Measurements from ENCODE around the gene F10.

Gene F10

DNA sequence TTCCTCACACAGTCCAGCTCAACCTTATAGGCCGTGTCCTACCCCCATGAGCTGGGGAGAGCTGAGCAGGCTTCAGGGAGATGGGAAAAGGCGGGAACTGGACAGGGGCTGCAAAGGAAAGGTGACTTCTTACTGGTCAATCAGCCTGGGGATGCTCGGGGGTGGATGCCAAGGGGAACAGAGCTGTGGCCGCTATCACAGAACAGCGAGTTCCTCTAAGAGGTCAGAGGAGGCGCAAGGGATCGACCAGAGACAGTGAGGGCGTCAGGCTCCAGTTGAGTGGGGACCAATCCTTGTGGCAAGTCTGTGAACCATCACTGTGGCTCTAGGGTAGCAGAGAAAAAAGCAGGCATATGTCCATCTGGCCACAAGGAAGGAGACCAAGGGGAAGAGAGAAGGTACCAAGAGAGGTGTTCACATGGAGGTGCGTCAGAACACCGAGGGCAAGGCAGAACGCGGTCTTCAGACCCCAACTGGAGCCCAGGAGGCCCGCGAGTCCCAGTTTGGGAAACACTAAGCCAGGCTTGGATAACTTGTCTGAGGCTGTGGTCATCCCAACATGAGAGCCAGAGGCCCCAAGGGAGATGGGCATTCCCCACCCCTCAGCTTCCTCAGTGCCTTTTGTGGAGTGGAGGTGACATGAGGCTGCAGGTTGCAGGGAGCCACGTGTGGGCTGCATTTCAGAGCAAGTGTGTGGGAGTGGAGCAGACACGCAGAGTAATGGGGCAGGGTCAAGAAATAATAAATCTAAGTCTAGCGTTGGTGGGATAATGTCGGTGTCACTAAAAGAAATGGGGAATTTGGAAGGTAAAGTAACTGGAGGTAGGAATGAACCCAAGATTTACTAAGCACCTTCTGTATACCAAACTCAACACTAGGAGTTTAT, 3.9 kb downstream of the F10 start:
- Histone ChIP-seq H3K36me3 (ENCODE audit: insufficient read depth) (no peaks in the 10 kb centered on the region), H3K4me3 (IDR thresholded peaks at IDR 0.05; ENCODE audit: insufficient read depth, low read depth, low read length) (no peak overlapping the region), H4K20me1 (ENCODE audit: insufficient read depth) (no peaks in the 10 kb centered on the region), H3K27me3 (ENCODE audit: insufficient read depth, low read depth) (no peaks in the 10 kb centered on the region), H3K9ac (no peak overlapping the region), H3K79me2 (ENCODE audit: insufficient read depth, low read depth) (no peaks in the 10 kb centered on the region), H3K4me1 (ENCODE audit: low read depth, poor library complexity, severe bottlenecking) (no peaks in the 10 kb centered on the region), H3K4me2 (no peak overlapping the region), H2AFZ (ENCODE audit: low read depth) (no peak overlapping the region), H3K27ac (no peak overlapping the region)
- TF ChIP-seq, protein P1, sequence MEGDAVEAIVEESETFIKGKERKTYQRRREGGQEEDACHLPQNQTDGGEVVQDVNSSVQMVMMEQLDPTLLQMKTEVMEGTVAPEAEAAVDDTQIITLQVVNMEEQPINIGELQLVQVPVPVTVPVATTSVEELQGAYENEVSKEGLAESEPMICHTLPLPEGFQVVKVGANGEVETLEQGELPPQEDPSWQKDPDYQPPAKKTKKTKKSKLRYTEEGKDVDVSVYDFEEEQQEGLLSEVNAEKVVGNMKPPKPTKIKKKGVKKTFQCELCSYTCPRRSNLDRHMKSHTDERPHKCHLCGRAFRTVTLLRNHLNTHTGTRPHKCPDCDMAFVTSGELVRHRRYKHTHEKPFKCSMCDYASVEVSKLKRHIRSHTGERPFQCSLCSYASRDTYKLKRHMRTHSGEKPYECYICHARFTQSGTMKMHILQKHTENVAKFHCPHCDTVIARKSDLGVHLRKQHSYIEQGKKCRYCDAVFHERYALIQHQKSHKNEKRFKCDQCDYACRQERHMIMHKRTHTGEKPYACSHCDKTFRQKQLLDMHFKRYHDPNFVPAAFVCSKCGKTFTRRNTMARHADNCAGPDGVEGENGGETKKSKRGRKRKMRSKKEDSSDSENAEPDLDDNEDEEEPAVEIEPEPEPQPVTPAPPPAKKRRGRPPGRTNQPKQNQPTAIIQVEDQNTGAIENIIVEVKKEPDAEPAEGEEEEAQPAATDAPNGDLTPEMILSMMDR (conservative IDR thresholded peaks at IDR 0.05; ENCODE audit: low read depth, low read length) = no peak

DNA sequence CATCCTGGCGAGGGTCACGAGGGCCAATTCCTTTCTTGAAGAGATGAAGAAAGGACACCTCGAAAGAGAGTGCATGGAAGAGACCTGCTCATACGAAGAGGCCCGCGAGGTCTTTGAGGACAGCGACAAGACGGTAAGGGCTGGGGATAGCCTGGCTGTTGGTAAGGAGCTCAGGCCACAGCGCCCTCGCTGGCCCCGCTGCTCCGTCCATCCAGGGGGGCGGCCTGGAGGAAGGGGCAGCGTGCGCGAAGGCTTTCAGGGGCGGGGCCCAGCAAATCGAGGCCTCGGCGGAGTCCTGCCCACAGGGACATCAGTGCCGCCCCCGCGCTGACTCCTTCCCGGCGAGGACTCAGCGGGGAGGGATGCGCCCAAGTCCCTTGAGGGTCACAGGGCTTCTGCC, 6.9 kb downstream of the F10 start:
- Histone ChIP-seq H3K27ac (no peak overlapping the region), H3K4me3 (IDR thresholded peaks at IDR 0.05; ENCODE audit: insufficient read depth, low read depth, low read length) (no peak overlapping the region), H2AFZ (ENCODE audit: low read depth) (no peak overlapping the region), H3K4me2 (no peak overlapping the region), H3K79me2 (ENCODE audit: insufficient read depth, low read depth) (no peaks in the 10 kb centered on the region), H3K9ac (no peak overlapping the region), H3K27me3 (ENCODE audit: insufficient read depth, low read depth) (no peaks in the 10 kb centered on the region), H3K4me1 (ENCODE audit: low read depth, poor library complexity, severe bottlenecking) (no peaks in the 10 kb centered on the region), H3K36me3 (ENCODE audit: insufficient read depth) (no peaks in the 10 kb centered on the region), H4K20me1 (ENCODE audit: insufficient read depth) (no peaks in the 10 kb centered on the region)
- TF ChIP-seq, protein P1 (conservative IDR thresholded peaks at IDR 0.05; ENCODE audit: low read depth, low read length) = no peak

DNA sequence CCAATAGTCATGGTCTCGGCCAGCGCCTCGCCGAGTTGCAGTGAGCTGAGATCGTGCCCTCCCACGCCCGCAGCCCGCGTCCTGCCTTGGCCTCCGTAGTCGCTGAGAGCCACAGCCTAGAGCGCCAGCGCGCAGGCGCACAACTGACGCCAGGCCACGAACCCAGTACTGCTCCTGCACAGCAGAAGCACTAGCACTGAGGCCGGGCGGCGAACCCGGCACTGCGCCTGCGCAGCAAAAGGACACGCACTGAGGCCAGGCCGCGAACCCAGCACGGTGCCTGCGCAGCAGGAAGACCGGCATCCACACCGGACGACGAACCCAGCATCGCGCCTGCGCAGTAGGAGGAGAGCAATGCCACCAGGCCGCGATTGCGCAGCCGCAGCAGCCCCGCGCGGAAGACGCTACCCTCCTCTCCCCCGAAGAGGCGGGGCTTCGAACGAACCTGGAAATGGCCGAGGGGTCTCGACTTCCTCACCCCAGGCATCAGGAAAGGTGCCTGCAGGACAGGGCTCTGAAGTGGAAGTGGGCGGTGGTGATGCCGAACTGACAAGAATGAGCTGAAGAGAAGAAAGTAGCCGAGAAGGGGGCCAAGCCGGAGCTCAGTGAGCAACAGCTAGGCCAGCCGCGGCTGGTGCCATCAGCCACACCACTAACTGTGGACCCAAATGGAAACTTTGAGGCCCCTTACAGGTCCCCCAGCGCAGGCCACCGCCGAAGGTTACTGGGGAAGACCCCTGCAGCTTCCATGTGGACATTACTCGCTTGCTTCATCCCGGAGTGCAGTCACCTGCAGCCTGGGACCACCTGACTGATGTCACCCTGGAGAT, 7.5 kb downstream of the F10 start:
- no peak overlapping the region for H2AFZ ChIP-seq (ENCODE audit: low read depth)
- no peaks in the 10 kb centered on the region for H4K20me1 ChIP-seq (ENCODE audit: insufficient read depth)
- H3K27me3 ChIP-seq (ENCODE audit: insufficient read depth, low read depth) = no peaks in the 10 kb centered on the region
- no peak overlapping the region for H3K4me3 ChIP-seq (IDR thresholded peaks at IDR 0.05; ENCODE audit: insufficient read depth, low read depth, low read length)
- H3K27ac ChIP-seq = no peak overlapping the region
- H3K79me2 ChIP-seq (ENCODE audit: insufficient read depth, low read depth) = no peaks in the 10 kb centered on the region
- H3K4me2 ChIP-seq = no peak overlapping the region
- H3K36me3 ChIP-seq (ENCODE audit: insufficient read depth) = no peaks in the 10 kb centered on the region
- H3K9ac ChIP-seq = no peak overlapping the region
- TF ChIP-seq, protein P1 (conservative IDR thresholded peaks at IDR 0.05; ENCODE audit: low read depth, low read length) = no peak
- H3K4me1 ChIP-seq (ENCODE audit: low read depth, poor library complexity, severe bottlenecking) = no peaks in the 10 kb centered on the region

DNA sequence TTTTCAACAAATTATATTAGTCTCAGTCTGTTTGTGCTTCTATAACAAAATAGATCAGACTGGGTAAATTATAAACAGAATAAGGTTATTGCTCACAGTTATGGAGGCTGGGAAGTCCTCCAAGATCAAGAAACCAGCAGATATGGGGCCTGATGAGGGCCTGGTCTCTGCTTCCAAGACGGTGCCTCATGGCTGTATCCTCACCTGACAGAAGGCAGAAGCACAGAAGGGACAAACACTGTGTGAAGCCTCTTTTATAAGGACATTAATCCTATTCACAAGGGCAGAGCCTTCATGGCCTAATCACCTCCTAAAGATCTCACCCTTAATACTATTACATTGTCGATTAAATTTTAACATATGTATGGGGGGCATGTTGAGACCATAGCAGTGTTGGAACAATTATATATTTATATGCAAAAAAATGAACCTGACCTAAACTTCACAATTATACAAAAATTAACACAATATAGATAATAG, 12.7 kb downstream of the F10 start:
- Histone ChIP-seq H3K9ac (no peak overlapping the region), H3K4me2 (no peak overlapping the region), H3K27ac (no peak overlapping the region), H2AFZ (ENCODE audit: low read depth) (no peak overlapping the region), H4K20me1 (ENCODE audit: insufficient read depth) (no peaks in the 10 kb centered on the region), H3K79me2 (ENCODE audit: insufficient read depth, low read depth) (no peaks in the 10 kb centered on the region), H3K4me1 (ENCODE audit: low read depth, poor library complexity, severe bottlenecking) (no peaks in the 10 kb centered on the region), H3K36me3 (ENCODE audit: insufficient read depth) (no peaks in the 10 kb centered on the region), H3K4me3 (IDR thresholded peaks at IDR 0.05; ENCODE audit: insufficient read depth, low read depth, low read length) (no peak overlapping the region), H3K27me3 (ENCODE audit: insufficient read depth, low read depth) (no peaks in the 10 kb centered on the region)
- TF ChIP-seq, protein P1 (conservative IDR thresholded peaks at IDR 0.05; ENCODE audit: low read depth, low read length) = no peak
